ENCODE results near the gene UBLCP1.
"Not testable (repeated sequence)": the region's sequence is repeated elsewhere in the genome, so short reads cannot be mapped to it uniquely, and the experiment has no call there.

Gene UBLCP1

GRCh38 chr5:159257007-159257406, 6.1 kb upstream of the UBLCP1 start:
- no peak for DNase-seq

- DNase-seq, result no peak
Measured at GRCh38 chr5:159257629-159258283, 5.3 kb upstream of the UBLCP1 start.

- no peak for DNase-seq
Measured at GRCh38 chr5:159258361-159258760, 4.7 kb upstream of the UBLCP1 start.

GRCh38 chr5:159260212-159260611, 2.9 kb upstream of the UBLCP1 start:
- DNase-seq, result not testable (repeated sequence)

- no peak for DNase-seq
Measured at GRCh38 chr5:159262472-159262858, 625 bp upstream of the UBLCP1 start.

GRCh38 chr5:159263569-159263905, 447 bp downstream of the UBLCP1 start:
- no peak for DNase-seq

GRCh38 chr5:159266764-159267163, 3.7 kb downstream of the UBLCP1 start:
- DNase-seq, result not testable (repeated sequence)

- no peak for DNase-seq
Measured at GRCh38 chr5:159269723-159270122, 6.6 kb downstream of the UBLCP1 start.

GRCh38 chr5:159273923-159274322, 10.8 kb downstream of the UBLCP1 start:
- DNase-seq, result no peak

- DNase-seq, result no peak
Measured at GRCh38 chr5:159274676-159275075, 11.6 kb downstream of the UBLCP1 start.

- no peak for DNase-seq
Measured at GRCh38 chr5:159286420-159287035, 23.4 kb downstream of the UBLCP1 start.

GRCh38 chr5:159290741-159291140, 27.7 kb downstream of the UBLCP1 start:
- no peak for DNase-seq

- DNase-seq, result no peak
Measured at GRCh38 chr5:159294921-159295320, 31.8 kb downstream of the UBLCP1 start.

GRCh38 chr5:159297300-159297699, 34.2 kb downstream of the UBLCP1 start:
- DNase-seq, result not testable (repeated sequence)

GRCh38 chr5:159301466-159301865, 38.4 kb downstream of the UBLCP1 start:
- DNase-seq, result no peak

- DNase-seq, result not testable (repeated sequence)
Measured at GRCh38 chr5:159301929-159302860, 39.1 kb downstream of the UBLCP1 start.

GRCh38 chr5:159303286-159303685, 40.2 kb downstream of the UBLCP1 start:
- DNase-seq, result no peak

GRCh38 chr5:159304961-159305595, 42.0 kb downstream of the UBLCP1 start:
- no peak for DNase-seq

GRCh38 chr5:159309689-159310433, 46.8 kb downstream of the UBLCP1 start:
- no peak for DNase-seq

- DNase-seq, result no peak
Measured at GRCh38 chr5:159310511-159310910, 47.4 kb downstream of the UBLCP1 start.

- no peak for DNase-seq
Measured at GRCh38 chr5:159311063-159311462, 48.0 kb downstream of the UBLCP1 start.

GRCh38 chr5:159313197-159313596, 50.1 kb downstream of the UBLCP1 start:
- no peak for DNase-seq

Data from GOT3 (cell line).